GM12891 (cell line): ENCODE measurements around the gene SDK1.

ENCODE experiments used
- DNase-seq: peaks from one replicate; pipeline ENCODE4 v3.0.0; 2011; ENCODE audit warnings: low spot score; ENCODE audit not compliant: insufficient read length
- FAIRE-seq: peaks from 2 replicates; lab custom pipeline; 2011; peaks lifted over from hg19 to GRCh38; lab: Jason Lieb, UNC
- PAX5 ChIP-seq: IDR thresholded peaks from 2 replicates; pipeline ENCODE4 v1.6.1; 2011; ENCODE audit warnings: low read length, moderate library complexity, mild to moderate bottlenecking; ENCODE audit not compliant: insufficient read depth, severe bottlenecking
- POLR2A ChIP-seq: IDR thresholded peaks from 2 replicates; pipeline ENCODE4 v1.6.1; 2011; ENCODE audit warnings: low read depth, low read length, control low read depth
- POLR2AphosphoS5 ChIP-seq: IDR thresholded peaks from 2 replicates; pipeline ENCODE4 v1.6.1; 2011; ENCODE audit warnings: low read depth, low read length, control low read depth
- POU2F2 ChIP-seq: IDR thresholded peaks from 2 replicates; pipeline ENCODE4 v1.6.1; 2011; ENCODE audit warnings: low read depth, mild to moderate bottlenecking, control low read depth, low read length, moderate library complexity
- SPI1 ChIP-seq: IDR thresholded peaks from 2 replicates; pipeline ENCODE4 v1.6.1; 2011; ENCODE audit warnings: low read depth, low read length, control low read depth
- TAF1 ChIP-seq: IDR thresholded peaks from 2 replicates; pipeline ENCODE4 v1.6.1; 2011; ENCODE audit warnings: low read depth, low read length, control low read depth

SDK1 gene

DNA sequence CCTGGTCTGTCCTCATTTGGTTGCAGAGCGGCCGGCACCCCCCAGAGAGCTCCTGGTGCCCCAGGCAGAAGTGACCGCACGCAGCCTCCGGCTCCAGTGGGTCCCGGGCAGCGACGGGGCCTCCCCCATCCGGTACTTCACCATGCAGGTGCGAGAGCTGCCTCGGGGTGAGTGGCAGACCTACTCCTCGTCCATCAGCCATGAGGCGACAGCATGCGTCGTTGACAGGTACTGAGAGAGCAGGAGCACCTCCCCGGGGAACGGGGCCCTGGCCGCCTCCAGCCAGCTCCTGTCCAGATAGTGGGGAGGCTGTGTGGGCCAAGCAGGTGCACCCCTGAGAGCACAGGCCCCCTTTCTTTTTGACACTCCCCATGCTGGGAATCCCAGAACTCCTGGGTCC is 848.2 kb downstream of the SDK1 start:
- TF ChIP-seq TAF1 (no peak), POLR2AphosphoS5 (no peak), PAX5 (no peak), POU2F2 (no peak), SPI1 (no peak), POLR2A (no peak)
- DNase-seq: no peak
- FAIRE-seq: no peak

- DNase-seq (no peak), FAIRE-seq (no peak)
- no peak for TF ChIP-seq POLR2A
- TF ChIP-seq TAF1: no peak
- no peak for TF ChIP-seq PAX5
- TF ChIP-seq SPI1: no peak
- TF ChIP-seq POLR2AphosphoS5: no peak
- no peak for TF ChIP-seq POU2F2
These were observed 848.6 kb downstream of the SDK1 start for GRCh38 chr7:4149645-4150044.

- no peak for TF ChIP-seq POLR2A
- TF ChIP-seq POLR2AphosphoS5: no peak
- TF ChIP-seq POU2F2: no peak
- TF ChIP-seq TAF1: no peak
- no peak for TF ChIP-seq PAX5
- TF ChIP-seq SPI1: no peak
- no peak for FAIRE-seq
- DNase-seq: no peak
These were observed 849.7 kb downstream of the SDK1 start for GRCh38 chr7:4150731-4151130.

- FAIRE-seq: no peak
- TF ChIP-seq TAF1: no peak
- no peak for TF ChIP-seq POLR2AphosphoS5
- TF ChIP-seq POU2F2: no peak
- TF ChIP-seq PAX5: no peak
- TF ChIP-seq SPI1: no peak
- no peak for TF ChIP-seq POLR2A
- DNase-seq: no peak
These were observed 850.5 kb downstream of the SDK1 start for GRCh38 chr7:4151524-4151923.

- FAIRE-seq: no peak
- DNase-seq: no peak
- TF ChIP-seq POLR2A: no peak
- TF ChIP-seq PAX5: no peak
- no peak for TF ChIP-seq POU2F2
- TF ChIP-seq POLR2AphosphoS5: no peak
- no peak for TF ChIP-seq TAF1
- no peak for TF ChIP-seq SPI1
These were observed 851.0 kb downstream of the SDK1 start for GRCh38 chr7:4151926-4152549.

- FAIRE-seq: no peak
- DNase-seq: no peak
- TF ChIP-seq PAX5 (no peak), SPI1 (no peak), POLR2AphosphoS5 (no peak), POLR2A (no peak), TAF1 (no peak), POU2F2 (no peak)
These were observed 854.0 kb downstream of the SDK1 start for GRCh38 chr7:4154882-4155535.

DNA sequence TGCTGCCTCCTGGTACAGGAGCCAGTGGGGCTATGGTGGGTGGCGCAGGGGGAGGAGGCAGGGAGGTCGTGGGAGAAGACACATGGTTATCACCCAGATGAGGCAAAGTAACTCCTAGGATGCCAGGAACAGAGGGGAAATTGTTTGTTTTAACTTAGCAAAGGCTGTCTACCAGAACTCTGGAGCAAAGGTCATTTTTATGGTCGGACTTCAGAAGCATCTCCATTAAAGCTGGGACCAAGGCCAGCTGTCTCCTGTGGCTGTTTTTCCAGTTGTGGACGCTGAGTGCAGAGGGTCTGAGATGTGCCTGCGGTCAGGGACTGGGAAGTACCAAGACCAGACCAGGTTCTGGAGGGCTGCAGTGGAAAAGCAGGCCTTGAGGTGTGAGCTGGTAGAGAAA is 855.1 kb downstream of the SDK1 start:
- DNase-seq (no peak), FAIRE-seq (no peak)
- no peak for TF ChIP-seq POU2F2
- no peak for TF ChIP-seq POLR2AphosphoS5
- TF ChIP-seq TAF1: no peak
- no peak for TF ChIP-seq PAX5
- TF ChIP-seq SPI1: no peak
- TF ChIP-seq POLR2A: no peak

DNA sequence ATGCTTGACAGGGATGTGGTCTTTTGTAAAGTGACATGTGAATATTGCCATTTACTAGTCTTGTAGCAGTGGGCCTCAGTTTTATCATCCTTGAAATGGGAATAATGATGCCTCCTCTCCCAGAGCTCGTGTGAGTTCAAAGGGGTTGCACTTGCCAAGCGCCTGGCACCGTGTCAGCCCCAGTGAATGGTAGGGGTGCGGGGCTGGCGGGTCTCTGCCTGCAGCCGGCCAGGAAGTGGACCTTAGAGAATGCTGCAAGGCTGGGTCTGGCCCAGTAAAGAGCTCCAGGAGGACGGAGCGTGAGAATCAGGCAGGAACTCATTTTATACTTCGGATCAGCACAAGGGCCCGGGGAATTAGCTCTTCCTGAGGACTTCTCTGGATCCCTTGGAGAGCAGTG is 856.6 kb downstream of the SDK1 start:
- no peak for DNase-seq
- no peak for TF ChIP-seq TAF1
- no peak for TF ChIP-seq POLR2AphosphoS5
- no peak for TF ChIP-seq POLR2A
- TF ChIP-seq POU2F2: no peak
- TF ChIP-seq SPI1: no peak
- no peak for TF ChIP-seq PAX5
- no peak for FAIRE-seq

DNA sequence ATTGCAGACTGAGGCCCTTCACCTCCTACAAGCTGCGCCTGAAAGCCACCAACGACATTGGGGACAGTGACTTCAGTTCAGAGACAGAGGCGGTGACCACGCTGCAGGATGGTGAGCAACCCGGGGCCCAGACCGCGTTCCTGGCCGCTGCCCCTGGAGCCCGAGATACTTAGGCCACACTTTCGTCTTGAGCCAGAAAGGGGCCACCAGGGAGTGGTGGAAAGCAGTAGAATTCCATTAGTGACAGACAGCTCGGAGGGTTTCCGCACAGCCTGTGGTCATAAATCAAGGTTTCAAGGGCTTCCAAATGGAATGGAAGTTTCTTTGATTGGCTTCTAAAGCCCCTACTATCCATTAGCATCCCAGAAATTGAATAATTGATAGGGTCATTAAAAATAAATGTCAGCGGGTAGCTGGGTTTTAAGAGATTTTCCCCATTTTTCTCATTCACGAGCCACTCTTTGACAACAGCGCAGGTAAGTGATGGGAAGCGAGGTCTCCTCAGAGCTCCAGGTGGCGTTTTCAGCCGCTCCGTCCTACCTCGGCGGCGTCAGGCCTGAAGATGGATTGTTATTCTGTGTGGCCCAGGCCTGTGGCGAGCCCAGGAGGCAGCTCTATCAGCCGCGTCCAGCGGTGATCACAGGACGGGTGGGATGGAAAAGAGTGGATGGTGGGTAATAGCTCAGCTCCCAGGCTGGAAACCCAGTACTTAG is 857.5 kb downstream of the SDK1 start:
- no peak for FAIRE-seq

More for the DNA sequence above, 857.5 kb downstream of the SDK1 start:
- TF ChIP-seq PAX5 (no peak), POU2F2 (no peak)
- no peak for DNase-seq
